GM12875 (cell line): ENCODE measurements around the gene LSM11.

ENCODE experiments used
- H3K4me3 ChIP-seq: one replicate; pipeline ENCODE4 v1.5.1; 2011; ENCODE audit warnings: low read depth, low read length, control low read depth
- TF ChIP-seq, protein P1 (sequence below): IDR thresholded peaks from 2 replicates; pipeline ENCODE4 v1.5.1; 2011; ENCODE audit warnings: low read depth, mild to moderate bottlenecking, control low read depth, inconsistent platforms, low read length, moderate library complexity, borderline replicate concordance; ENCODE audit not compliant: insufficient read depth

Gene LSM11

DNA sequence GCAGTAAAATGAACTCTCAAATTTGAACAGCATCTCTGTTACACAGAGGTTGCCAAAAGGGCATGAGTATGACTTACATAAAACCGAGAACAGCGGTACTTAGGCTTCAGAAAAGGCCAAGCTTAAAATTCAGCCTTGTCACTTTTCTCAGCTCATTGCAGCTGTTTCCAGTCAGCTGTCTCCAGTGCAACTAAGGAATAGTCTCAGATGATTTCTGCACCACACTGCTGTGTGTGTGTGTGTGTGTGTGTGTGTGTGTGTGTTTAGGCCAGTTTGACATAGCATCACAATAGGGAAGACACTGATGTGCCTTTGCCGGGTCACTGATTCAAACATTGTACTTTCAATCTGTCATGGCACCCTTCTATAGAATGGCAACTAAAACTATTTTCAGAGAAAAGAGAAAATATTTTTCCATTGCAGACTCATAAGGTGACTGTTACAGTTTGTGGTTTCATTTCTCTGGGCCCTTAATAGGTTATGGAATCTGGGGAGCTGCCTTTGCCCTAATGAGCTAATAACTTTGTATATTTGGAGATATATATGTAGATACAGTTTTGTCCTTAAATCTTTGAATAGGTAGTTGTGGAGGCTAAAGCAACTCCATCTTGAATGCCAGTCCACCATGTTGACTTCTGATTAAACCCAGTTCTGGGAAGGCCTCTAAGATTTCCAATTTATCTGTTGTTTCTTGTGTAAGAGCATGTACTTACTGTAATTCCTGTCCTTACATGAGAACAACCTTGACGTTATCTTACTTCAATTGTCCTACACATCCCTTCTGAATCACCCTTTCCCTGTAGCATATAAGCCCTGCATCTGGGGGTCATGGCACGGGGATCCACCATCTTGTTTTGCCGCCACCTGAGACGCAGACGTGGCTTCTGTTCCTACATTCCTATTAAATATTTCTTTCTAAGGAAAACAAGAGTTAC, 4.5 kb downstream of the LSM11 start:
- TF ChIP-seq, protein P1, sequence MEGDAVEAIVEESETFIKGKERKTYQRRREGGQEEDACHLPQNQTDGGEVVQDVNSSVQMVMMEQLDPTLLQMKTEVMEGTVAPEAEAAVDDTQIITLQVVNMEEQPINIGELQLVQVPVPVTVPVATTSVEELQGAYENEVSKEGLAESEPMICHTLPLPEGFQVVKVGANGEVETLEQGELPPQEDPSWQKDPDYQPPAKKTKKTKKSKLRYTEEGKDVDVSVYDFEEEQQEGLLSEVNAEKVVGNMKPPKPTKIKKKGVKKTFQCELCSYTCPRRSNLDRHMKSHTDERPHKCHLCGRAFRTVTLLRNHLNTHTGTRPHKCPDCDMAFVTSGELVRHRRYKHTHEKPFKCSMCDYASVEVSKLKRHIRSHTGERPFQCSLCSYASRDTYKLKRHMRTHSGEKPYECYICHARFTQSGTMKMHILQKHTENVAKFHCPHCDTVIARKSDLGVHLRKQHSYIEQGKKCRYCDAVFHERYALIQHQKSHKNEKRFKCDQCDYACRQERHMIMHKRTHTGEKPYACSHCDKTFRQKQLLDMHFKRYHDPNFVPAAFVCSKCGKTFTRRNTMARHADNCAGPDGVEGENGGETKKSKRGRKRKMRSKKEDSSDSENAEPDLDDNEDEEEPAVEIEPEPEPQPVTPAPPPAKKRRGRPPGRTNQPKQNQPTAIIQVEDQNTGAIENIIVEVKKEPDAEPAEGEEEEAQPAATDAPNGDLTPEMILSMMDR, result no peak
- H3K4me3 ChIP-seq, result no peak overlapping the region

DNA sequence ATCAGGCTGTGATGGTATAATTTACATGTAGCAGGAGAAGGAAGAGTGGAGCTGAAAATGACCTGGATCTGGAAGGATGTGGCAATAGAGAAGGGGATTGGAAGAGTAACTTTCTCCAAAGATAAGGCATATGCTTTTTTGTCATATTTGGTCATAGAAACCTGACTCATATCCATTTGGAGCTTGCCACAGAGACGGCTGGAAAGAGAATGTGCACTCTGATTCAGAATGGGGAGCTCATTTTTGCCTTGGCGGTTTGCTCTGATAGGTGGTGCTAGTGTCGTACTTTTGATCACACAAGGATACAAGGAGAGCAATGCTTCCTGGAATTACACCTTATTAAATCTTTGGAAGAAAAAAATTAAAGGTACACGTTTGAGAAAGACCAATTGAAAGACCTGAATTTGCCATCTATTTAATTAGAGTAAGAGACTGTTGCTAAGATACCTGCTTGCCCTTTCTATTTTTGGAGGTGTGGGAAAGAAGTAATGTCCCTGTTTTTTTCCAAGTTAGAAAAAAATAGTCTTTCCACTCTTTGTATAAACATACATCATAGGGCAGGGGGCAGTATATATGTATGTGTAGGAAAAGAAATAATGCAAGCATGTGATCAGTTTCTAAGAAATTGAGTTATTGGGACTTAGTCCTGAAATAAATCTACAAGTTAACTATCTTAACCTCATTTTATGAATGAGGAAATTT, 5.4 kb downstream of the LSM11 start:
- TF ChIP-seq, protein P1, result no peak
- no peak overlapping the region for H3K4me3 ChIP-seq

DNA sequence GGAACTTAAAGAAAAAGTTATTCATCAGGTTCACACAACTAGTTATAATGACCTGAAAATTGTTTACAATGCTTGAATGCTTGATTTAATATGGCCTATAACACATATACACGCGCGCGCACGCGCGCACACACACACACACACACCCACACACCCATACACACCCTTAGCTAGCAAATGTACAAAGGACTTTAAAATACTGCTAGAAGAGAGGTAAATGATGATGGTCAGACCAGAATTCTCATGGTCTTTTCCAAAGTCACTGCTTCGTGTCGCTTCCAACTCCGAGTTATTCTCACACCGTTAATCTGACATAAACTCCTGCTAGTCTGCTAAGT, 5.9 kb downstream of the LSM11 start:
- H3K4me3 ChIP-seq, result no peak overlapping the region
- TF ChIP-seq, protein P1, result no peak

DNA sequence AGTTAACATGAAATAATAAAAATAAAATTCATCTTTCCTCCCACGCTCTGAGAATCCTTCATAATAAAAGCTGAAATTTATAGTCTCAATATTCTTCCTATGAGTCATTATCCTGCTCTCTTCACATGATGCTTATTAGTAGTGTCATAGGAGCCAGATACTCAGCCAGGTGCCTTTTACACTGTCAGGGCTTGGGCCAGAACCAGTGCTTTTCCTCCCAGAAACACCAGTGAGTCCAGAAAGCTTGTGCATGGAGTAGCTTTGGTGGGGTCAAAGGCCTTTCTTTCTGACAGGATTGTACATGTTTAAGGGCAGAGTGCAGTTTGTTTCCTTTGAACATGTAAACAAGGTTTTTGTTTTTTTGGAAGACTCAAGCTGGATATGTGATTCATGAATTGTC, 6.8 kb downstream of the LSM11 start:
- TF ChIP-seq, protein P1, result no peak
- no peak overlapping the region for H3K4me3 ChIP-seq

DNA sequence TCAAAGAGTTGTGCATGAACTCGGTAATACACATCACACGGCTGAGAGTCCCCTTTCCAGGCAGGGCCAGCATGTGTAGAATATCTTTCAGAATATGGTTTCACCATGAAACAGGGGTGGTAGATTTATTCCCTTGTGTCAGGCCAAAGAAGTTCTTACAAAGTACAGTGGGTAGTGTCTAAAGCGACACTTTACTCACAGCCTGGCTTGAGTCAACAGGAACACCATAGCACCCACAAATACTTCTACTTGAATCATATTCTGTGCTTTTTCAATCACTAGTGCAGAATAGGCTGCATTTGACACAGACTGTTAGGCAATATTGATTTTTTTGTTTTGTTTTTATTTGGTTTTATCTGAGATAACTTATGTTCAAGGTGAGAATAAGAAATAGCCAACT, 12.6 kb downstream of the LSM11 start:
- TF ChIP-seq, protein P1, result no peak
- H3K4me3 ChIP-seq, result no peak overlapping the region

DNA sequence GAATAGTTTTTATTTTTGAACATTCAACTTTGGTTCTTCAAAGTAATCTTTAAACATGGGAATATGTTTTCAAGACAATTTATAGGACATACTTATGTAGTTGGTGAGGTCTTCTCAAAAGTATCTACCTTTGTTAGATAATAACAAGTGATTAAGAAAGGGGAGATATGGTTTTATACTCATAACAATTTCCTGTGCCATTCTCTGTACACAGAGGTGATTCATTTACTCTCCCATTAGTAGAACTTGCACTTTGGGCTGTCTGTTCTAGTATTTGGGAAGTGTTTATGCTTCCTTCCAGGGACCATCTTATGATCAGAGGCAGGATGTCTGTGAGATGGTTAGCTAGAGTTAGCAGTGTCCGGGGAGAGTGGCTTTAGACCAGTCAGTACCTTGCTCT, 15.2 kb downstream of the LSM11 start:
- TF ChIP-seq, protein P1, result no peak
- H3K4me3 ChIP-seq, result no peak overlapping the region
